Neural progenitor cell (in vitro differentiated cells): Measurements from ENCODE around the gene SCARF2. TPM values are rescaled to one million over a fixed set of nuclear protein-coding genes. Genes with fewer than 3 reads are reported as not detected.
A peak's percentile ranks its signal among the peaks of the same experiment; 100 is the strongest.

Source experiments
- DNase-seq: peaks from one replicate; pipeline ENCODE4 v3.0.0-alpha.2; 2016; ENCODE audit warnings: low spot score
- H2AFZ ChIP-seq: fragments of 200-600 bp; sonication (generic); replicated peaks from 2 replicates; pipeline ENCODE4 v1.6.1; 2016; ENCODE audit warnings: antibody characterized with exemption
- H3F3A ChIP-seq: fragments of 200-600 bp; sonication (generic); 2 replicates; pipeline ENCODE4 v1.6.1; 2016; ENCODE audit warnings: antibody characterized with exemption, low read depth
- H3K27ac ChIP-seq: fragments of 200-600 bp; sonication (generic); 2 replicates; pipeline ENCODE4 v1.5.1; 2016; ENCODE audit warnings: mild to moderate bottlenecking
- H3K27me3 ChIP-seq: fragments of 200-600 bp; sonication (generic); 2 replicates; pipeline ENCODE4 v1.6.1; 2016; ENCODE audit warnings: mild to moderate bottlenecking, moderate library complexity
- H3K36me3 ChIP-seq: fragments of 200-600 bp; sonication (generic); 2 replicates; pipeline ENCODE4 v1.5.1; 2016
- H3K4me1 ChIP-seq: fragments of 200-600 bp; sonication (generic); 2 replicates; pipeline ENCODE4 v1.6.1; 2016; ENCODE audit warnings: mixed run types
- H3K4me2 ChIP-seq: fragments of 200-600 bp; sonication (generic); 2 replicates; pipeline ENCODE4 v1.6.1; 2016
- H3K4me3 ChIP-seq: fragments of 200-600 bp; sonication (generic); 2 replicates; pipeline ENCODE4 v1.5.1; 2016
- H3K79me2 ChIP-seq: fragments of 200-600 bp; sonication (generic); 2 replicates; pipeline ENCODE4 v1.6.1; 2016; ENCODE audit warnings: low read depth
- H3K9ac ChIP-seq: fragments of 200-600 bp; sonication (generic); 2 replicates; pipeline ENCODE4 v1.6.1; 2016
- H3K9me3 ChIP-seq: fragments of 200-600 bp; sonication (generic); 2 replicates; pipeline ENCODE4 v1.5.1; 2016; ENCODE audit warnings: low read depth
- H4K20me1 ChIP-seq: fragments of 200-600 bp; sonication (generic); 2 replicates; pipeline ENCODE4 v1.6.1; 2016; ENCODE audit warnings: low read depth
- H3K27ac Mint-ChIP-seq: 3 replicates; pipeline ENCODE4 v1.8.0; 2021; ENCODE audit warnings: mixed read lengths
- H3K27me3 Mint-ChIP-seq: 2 replicates; pipeline ENCODE4 v1.8.0; 2022; ENCODE audit warnings: low read depth, mild to moderate bottlenecking, inconsistent platforms, moderate library complexity, mixed read lengths; ENCODE audit not compliant: insufficient read depth
- H3K36me3 Mint-ChIP-seq: 3 replicates; pipeline ENCODE4 v1.8.0; 2021; ENCODE audit warnings: mixed read lengths
- H3K4me1 Mint-ChIP-seq: 3 replicates; pipeline ENCODE4 v1.8.0; 2021; ENCODE audit warnings: mixed read lengths
- H3K4me3 Mint-ChIP-seq: 3 replicates; pipeline ENCODE4 v1.8.0; 2021; ENCODE audit warnings: mild to moderate bottlenecking, moderate library complexity, mixed read lengths
- H3K9me3 Mint-ChIP-seq: 3 replicates; pipeline ENCODE4 v1.8.0; 2020; ENCODE audit warnings: mixed read lengths
- CTCF ChIP-seq: fragments of 200-600 bp; sonication (generic); IDR thresholded peaks from 2 replicates; pipeline ENCODE4 v1.5.1; 2017; ENCODE audit warnings: antibody characterized with exemption, mild to moderate bottlenecking
- EZH2 ChIP-seq: fragments of 200-600 bp; sonication (generic); IDR thresholded peaks from 2 replicates; pipeline ENCODE4 v1.6.1; 2017; ENCODE audit warnings: antibody characterized with exemption, mild to moderate bottlenecking, moderate library complexity
- EZH2phosphoT487 ChIP-seq: fragments of 200-600 bp; sonication (generic); IDR thresholded peaks from 2 replicates; pipeline ENCODE4 v1.6.1; 2017; ENCODE audit warnings: antibody characterized with exemption
- total RNA-seq: library from RNA; depleted of rRNA; stranded (reverse); fragments of >200 nt; gene quantifications from 2 replicates; pipeline ENCODE4 v1.2.3, GENCODE V29; 2015; ENCODE audit warnings: low replicate concordance

SCARF2 gene, protein sequence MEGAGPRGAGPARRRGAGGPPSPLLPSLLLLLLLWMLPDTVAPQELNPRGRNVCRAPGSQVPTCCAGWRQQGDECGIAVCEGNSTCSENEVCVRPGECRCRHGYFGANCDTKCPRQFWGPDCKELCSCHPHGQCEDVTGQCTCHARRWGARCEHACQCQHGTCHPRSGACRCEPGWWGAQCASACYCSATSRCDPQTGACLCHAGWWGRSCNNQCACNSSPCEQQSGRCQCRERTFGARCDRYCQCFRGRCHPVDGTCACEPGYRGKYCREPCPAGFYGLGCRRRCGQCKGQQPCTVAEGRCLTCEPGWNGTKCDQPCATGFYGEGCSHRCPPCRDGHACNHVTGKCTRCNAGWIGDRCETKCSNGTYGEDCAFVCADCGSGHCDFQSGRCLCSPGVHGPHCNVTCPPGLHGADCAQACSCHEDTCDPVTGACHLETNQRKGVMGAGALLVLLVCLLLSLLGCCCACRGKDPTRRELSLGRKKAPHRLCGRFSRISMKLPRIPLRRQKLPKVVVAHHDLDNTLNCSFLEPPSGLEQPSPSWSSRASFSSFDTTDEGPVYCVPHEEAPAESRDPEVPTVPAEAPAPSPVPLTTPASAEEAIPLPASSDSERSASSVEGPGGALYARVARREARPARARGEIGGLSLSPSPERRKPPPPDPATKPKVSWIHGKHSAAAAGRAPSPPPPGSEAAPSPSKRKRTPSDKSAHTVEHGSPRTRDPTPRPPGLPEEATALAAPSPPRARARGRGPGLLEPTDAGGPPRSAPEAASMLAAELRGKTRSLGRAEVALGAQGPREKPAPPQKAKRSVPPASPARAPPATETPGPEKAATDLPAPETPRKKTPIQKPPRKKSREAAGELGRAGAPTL
- 0.22 and 3.9 TPM in 2 replicates for total RNA-seq

DNA sequence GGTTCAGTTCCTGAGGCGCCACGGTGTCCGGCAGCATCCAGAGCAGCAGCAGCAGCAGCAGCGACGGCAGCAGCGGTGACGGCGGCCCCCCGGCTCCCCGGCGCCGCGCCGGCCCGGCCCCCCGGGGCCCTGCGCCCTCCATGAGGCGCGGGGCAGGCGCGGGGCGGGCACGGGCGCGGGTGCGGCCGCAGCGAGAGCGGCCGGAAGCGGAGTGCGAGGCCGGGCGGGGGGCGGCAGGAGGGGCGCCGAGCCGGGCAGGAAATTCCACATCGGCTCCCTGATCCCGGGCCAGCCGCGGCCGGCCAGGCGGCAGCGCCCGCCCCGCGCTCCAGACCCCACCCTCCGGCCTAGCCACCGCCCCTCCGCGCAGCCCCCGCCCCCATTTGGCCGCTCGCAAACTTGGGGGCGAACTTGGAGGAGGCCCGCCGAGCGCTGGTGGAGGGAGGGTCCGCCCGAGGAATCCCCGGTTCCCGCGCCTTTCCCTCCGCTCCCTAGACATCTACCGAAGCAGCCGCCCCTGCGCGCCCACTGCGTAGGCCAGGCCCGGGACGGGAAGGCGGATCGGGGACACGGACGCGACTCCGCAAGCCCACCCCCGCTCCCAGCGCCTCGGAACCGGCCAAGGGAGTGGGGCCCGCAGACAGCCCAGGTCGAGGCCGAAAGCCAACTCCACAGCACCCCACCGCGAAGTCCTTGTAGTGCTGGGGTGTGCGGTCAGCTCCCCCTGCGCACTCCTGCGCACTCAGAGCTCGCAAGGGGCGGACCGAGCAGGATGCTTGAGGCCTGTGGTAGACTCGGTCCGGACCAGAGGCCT, at the start of gene SCARF2:
Gene SCARF2, minus strand, starts transcription at position 213 of the 814 bp plus-strand sequence. Its CDS starts 71 bp downstream, at position 142.
- peak within 1 kb of the TSS; percentile 90 for H3K4me3 Mint-ChIP-seq
- Histone ChIP-seq H4K20me1 (peaks cover 68% of the 10 kb centered on the region), H3K4me3 (peak within 1 kb of the TSS; percentile 54), H3K79me2 (no peaks in the 10 kb centered on the region), H3K27ac (no peak within 1 kb of the TSS), H2AFZ (peak within 1 kb of the TSS; percentile 9), H3K9me3 (no peaks in the 10 kb centered on the region), H3K4me1 (no peaks in the 10 kb centered on the region), H3K27me3 (peaks cover 77% of the 10 kb centered on the region), H3K4me2 (peak within 1 kb of the TSS; percentile 89), H3F3A (peaks cover 12% of the 10 kb centered on the region), H3K9ac (no peak within 1 kb of the TSS), H3K36me3 (no peaks in the 10 kb centered on the region)
- H3K4me1 Mint-ChIP-seq, result peaks cover 19% of the 10 kb centered on the region
- TF ChIP-seq EZH2 (no peak), CTCF (no peak), EZH2phosphoT487 (peak; percentile 20)
- peaks cover 18% of the 10 kb centered on the region for H3K27me3 Mint-ChIP-seq
- H3K9me3 Mint-ChIP-seq, result no peaks in the 10 kb centered on the region
- peak; percentile 81 for DNase-seq
- H3K27ac Mint-ChIP-seq, result no peak within 1 kb of the TSS
- peaks cover 9% of the 10 kb centered on the region for H3K36me3 Mint-ChIP-seq

DNA sequence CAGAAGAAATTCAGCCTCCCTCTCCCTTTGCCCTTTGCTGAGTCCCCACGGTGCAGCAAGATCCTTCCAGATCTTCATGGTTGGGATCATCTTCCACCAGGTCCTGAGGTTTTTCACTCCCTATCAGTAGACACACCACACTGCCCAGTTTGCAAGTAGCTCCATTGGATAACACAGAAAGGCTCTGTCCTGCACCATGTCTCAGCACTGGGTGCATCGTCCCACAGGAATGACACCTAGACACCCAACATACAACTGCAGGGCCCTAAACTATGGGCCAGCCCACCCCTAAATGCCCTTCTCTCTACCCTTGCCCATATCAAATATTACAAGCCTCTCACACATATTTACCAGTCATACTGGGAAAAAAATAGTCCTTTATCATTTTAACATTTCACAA, 48.6 kb upstream of the SCARF2 start:
- Mint-ChIP-seq H3K4me1 (peaks cover 12% of the 10 kb centered on the region), H3K36me3 (peaks cover 36% of the 10 kb centered on the region), H3K27ac (peak overlapping the region; percentile 3), H3K9me3 (peaks cover 7% of the 10 kb centered on the region), H3K27me3 (peaks cover 4% of the 10 kb centered on the region), H3K4me3 (no peak overlapping the region)
- no peak overlapping the region for H3K4me3 ChIP-seq
- DNase-seq, result no peak
- no peaks in the 10 kb centered on the region for H3K4me1 ChIP-seq
- H3K9me3 ChIP-seq, result no peaks in the 10 kb centered on the region
- no peak overlapping the region for H3K9ac ChIP-seq
- no peak overlapping the region for H3K4me2 ChIP-seq
- H4K20me1 ChIP-seq, result peaks cover 36% of the 10 kb centered on the region
- H3K36me3 ChIP-seq, result no peaks in the 10 kb centered on the region
- H3F3A ChIP-seq, result no peaks in the 10 kb centered on the region
- no peak overlapping the region for H2AFZ ChIP-seq
- no peaks in the 10 kb centered on the region for H3K27me3 ChIP-seq
- no peaks in the 10 kb centered on the region for H3K79me2 ChIP-seq
- TF ChIP-seq CTCF (no peak), EZH2 (no peak), EZH2phosphoT487 (no peak)
- no peak overlapping the region for H3K27ac ChIP-seq

- Mint-ChIP-seq H3K4me3 (no peak overlapping the region), H3K4me1 (peaks cover 9% of the 10 kb centered on the region), H3K9me3 (peaks cover 8% of the 10 kb centered on the region), H3K27me3 (peaks cover 4% of the 10 kb centered on the region), H3K27ac (no peak overlapping the region), H3K36me3 (peaks cover 40% of the 10 kb centered on the region)
- peaks cover 26% of the 10 kb centered on the region for H4K20me1 ChIP-seq
- no peak overlapping the region for H3K9ac ChIP-seq
- no peak overlapping the region for H3K27ac ChIP-seq
- no peaks in the 10 kb centered on the region for H3F3A ChIP-seq
- no peak overlapping the region for H2AFZ ChIP-seq
- H3K4me2 ChIP-seq, result no peak overlapping the region
- no peak for DNase-seq
- no peak for TF ChIP-seq EZH2phosphoT487
- TF ChIP-seq CTCF, result no peak
- no peak for TF ChIP-seq EZH2
- H3K79me2 ChIP-seq, result no peaks in the 10 kb centered on the region
- no peaks in the 10 kb centered on the region for H3K36me3 ChIP-seq
- H3K4me1 ChIP-seq, result no peaks in the 10 kb centered on the region
- H3K27me3 ChIP-seq, result no peaks in the 10 kb centered on the region
- H3K4me3 ChIP-seq, result no peak overlapping the region
- H3K9me3 ChIP-seq, result no peaks in the 10 kb centered on the region
Observed at GRCh38 chr22:20484948-20485683, 47.5 kb upstream of the SCARF2 start.
